Esophagus squamous epithelium (tissue), 5 donors: ENCODE data around the gene BFSP2. TPM values are rescaled to one million over a fixed set of nuclear protein-coding genes. Genes with fewer than 3 reads are reported as not detected.

Source experiments
- DNase-seq: peaks from one replicate; lab custom pipeline; 2025; lab: John Stamatoyannopoulos, UW
- H3K27ac ChIP-seq, 4 donors: fragments of 200-600 bp; sonication (generic); one replicate each; pipeline ENCODE4 v1.5.1; 2016 to 2019; ENCODE audit warnings: mild to moderate bottlenecking in 1 of 4
- H3K27me3 ChIP-seq, 4 donors: fragments of 200-600 bp; sonication (generic); 1 replicate in 3 of 4; 2 replicates in 1 of 4; pipeline versions ENCODE4 v1.5.1 to v1.6.0; 2017 to 2021; ENCODE audit warnings: antibody characterized with exemption in 1 of 4
- H3K36me3 ChIP-seq, 3 donors: fragments of 200-600 bp; sonication (generic); one replicate each; pipeline ENCODE4 v1.5.1; 2016 to 2019
- H3K4me1 ChIP-seq, 3 donors: fragments of 200-600 bp; sonication (generic); one replicate each; pipeline ENCODE4 v1.5.1; 2017 to 2019
- H3K4me3 ChIP-seq, 4 donors: fragments of 200-600 bp; sonication (generic); 1 replicate in 3 of 4; 2 replicates in 1 of 4; pipeline ENCODE4 v1.5.1; 2016 to 2019; ENCODE audit warnings: mild to moderate bottlenecking in 2 of 4, moderate library complexity in 1 of 4
- H3K9me3 ChIP-seq, 3 donors: fragments of 200-600 bp; sonication (generic); one replicate each; pipeline ENCODE4 v1.5.1; 2016 to 2019
- CTCF ChIP-seq, 6 experiments: fragments of 450-650 bp in 4 of 6; fragments of 200-600 bp in 2 of 6; sonication (generic) in 2 of 6; IDR thresholded peaks; one replicate each; pipeline ENCODE4 v1.5.1; 2016 to 2019; ENCODE audit warnings: antibody characterized with exemption in 6 of 6, mild to moderate bottlenecking in 4 of 6, moderate library complexity in 4 of 6
- POLR2A ChIP-seq, 4 donors: fragments of 450-650 bp; IDR thresholded peaks; one replicate each; pipeline ENCODE4 v1.6.1; 2017; ENCODE audit warnings: antibody characterized with exemption in 4 of 4, mild to moderate bottlenecking in 4 of 4, moderate library complexity in 3 of 4
- WGBS, 2 donors: methylation state at CpG; one replicate each; pipeline ENCODE4 v1.1.5; 2018; 5-methylcytosine and 5-hydroxymethylcytosine counted together
- intact Hi-C: fragments of 100-400 bp; cut with DNase I; formaldehyde crosslinking; loops from one replicate; pipeline ENCODE4 v1.15.0; 2022
- total RNA-seq, 4 donors: library from RNA; depleted of rRNA; stranded (reverse); fragments of >200 nt; gene quantifications; one replicate each; pipeline ENCODE4 v1.1.0, GENCODE V29; 2016
- donor health status: DM: yes; HTN: yes; CAD: no.

BFSP2 gene
- total RNA-seq, 4 donors from 2014 or later: not detected

- Histone ChIP-seq H3K4me1 (no peaks in the 10 kb centered on the region), H3K27ac (no peak overlapping the region), H3K36me3 (no peaks in the 10 kb centered on the region), H3K27me3 (no peaks in the 10 kb centered on the region), H3K4me3 (no peak overlapping the region), H3K9me3 (no peaks in the 10 kb centered on the region)
- intact Hi-C loops: no loop called here
- DNase-seq: no peak
- 47 to 68% methylated on average over 4 of the region's 4 CpGs for WGBS, 2 donors
- no peak for TF ChIP-seq CTCF (IDR thresholded peaks at IDR 0.05)
- no peak for TF ChIP-seq POLR2A (IDR thresholded peaks at IDR 0.05)
Measured at GRCh38 chr3:133368371-133369067, 31.3 kb upstream of the BFSP2 start.

DNA sequence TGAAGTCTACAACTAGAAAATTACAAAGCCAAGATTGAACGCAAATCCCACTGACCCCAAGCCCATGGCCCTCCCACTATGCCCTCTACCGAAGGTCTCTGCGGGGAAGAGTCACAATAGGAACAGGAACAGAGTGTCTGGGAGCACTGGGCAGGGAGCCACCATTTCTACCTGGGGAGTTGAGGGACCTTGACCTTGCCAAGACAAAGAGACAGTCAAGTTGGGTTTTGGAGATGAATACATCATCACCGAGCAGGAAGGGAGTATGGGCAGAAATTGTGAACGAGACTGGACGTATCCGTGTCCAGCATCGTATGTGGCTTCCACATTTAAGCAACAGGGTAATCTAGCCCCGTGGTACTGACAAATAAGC, 30.8 kb upstream of the BFSP2 start:
- no peak overlapping the region for H3K4me3 ChIP-seq
- H3K4me1 ChIP-seq: no peaks in the 10 kb centered on the region
- intact Hi-C loops: no loop called here
- H3K9me3 ChIP-seq: no peaks in the 10 kb centered on the region
- no peak for TF ChIP-seq POLR2A (IDR thresholded peaks at IDR 0.05)
- no peak for TF ChIP-seq CTCF (IDR thresholded peaks at IDR 0.05)
- no peak for DNase-seq
- no peaks in the 10 kb centered on the region for H3K36me3 ChIP-seq
- no peaks in the 10 kb centered on the region for H3K27me3 ChIP-seq
- WGBS, 2 donors: 80 to 84% methylated on average over 6 to 9 of the region's 9 CpGs
- H3K27ac ChIP-seq: no peak overlapping the region

DNA sequence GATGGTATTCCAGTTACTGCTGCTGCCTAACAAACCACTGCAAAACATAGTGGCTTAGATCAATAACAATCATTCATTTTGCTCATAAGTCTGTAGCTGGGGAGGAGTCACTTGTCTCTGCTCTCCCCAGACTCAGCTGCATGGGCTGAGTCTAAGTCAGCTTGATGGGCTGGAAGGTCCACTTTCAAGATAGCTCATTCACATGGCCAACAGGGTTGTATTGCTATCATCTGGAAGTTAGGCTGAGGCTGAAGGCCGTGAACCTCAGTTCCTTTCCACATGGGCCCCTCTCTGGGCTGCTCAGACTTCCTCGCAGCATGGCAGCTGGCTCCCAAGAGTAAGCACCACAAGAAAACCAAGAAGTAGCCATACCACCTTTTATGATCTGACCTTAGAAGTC, 28.7 kb upstream of the BFSP2 start:
- 80% methylated on average over 1 of the region's 2 CpGs; no CpG with 5 or more reads in 1 of the 2 donors for WGBS, 2 donors
- no peaks in the 10 kb centered on the region for H3K36me3 ChIP-seq
- DNase-seq: no peak
- no peak overlapping the region for H3K4me3 ChIP-seq
- no peaks in the 10 kb centered on the region for H3K4me1 ChIP-seq
- no peak for TF ChIP-seq POLR2A (IDR thresholded peaks at IDR 0.05)
- TF ChIP-seq CTCF (IDR thresholded peaks at IDR 0.05): no peak
- no peaks in the 10 kb centered on the region for H3K27me3 ChIP-seq
- H3K27ac ChIP-seq: no peak overlapping the region
- H3K9me3 ChIP-seq: no peaks in the 10 kb centered on the region
- intact Hi-C loops: no loop called here

DNA sequence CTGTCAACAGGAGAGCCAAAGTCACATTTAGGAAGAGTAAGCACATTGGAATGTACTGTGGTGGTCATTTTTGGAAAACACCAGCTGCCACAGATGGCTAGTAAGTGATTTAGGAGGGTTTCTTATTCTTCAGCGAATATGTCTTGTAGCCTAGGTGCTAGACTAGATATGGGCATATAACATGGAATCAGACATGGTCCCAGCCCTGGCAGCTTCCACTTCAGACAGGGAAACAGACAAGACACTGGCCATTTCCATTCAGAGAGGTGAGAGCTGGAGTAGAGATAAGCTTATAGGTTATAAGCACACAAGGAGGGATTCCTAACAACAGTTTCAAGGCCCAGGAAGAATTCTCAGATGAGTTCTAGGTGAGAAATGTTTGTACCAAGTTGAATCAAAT, 28.2 kb upstream of the BFSP2 start:
- no peak for DNase-seq
- intact Hi-C loops: no loop called here
- no peak overlapping the region for H3K27ac ChIP-seq
- 94 to 95% methylated on average over 1 of the region's 1 CpG for WGBS, 2 donors
- H3K4me1 ChIP-seq: no peaks in the 10 kb centered on the region
- no peaks in the 10 kb centered on the region for H3K36me3 ChIP-seq
- no peak for TF ChIP-seq CTCF (IDR thresholded peaks at IDR 0.05)
- no peak for TF ChIP-seq POLR2A (IDR thresholded peaks at IDR 0.05)
- H3K27me3 ChIP-seq: no peaks in the 10 kb centered on the region
- H3K4me3 ChIP-seq: no peak overlapping the region
- no peaks in the 10 kb centered on the region for H3K9me3 ChIP-seq

GRCh38 chr3:133374708-133375402, 25.0 kb upstream of the BFSP2 start:
- Histone ChIP-seq H3K9me3 (no peaks in the 10 kb centered on the region), H3K27me3 (no peaks in the 10 kb centered on the region), H3K4me3 (no peak overlapping the region), H3K27ac (no peak overlapping the region), H3K4me1 (no peaks in the 10 kb centered on the region), H3K36me3 (no peaks in the 10 kb centered on the region)
- WGBS, 2 donors: 64 to 75% methylated on average over 4 of the region's 4 CpGs
- TF ChIP-seq CTCF (IDR thresholded peaks at IDR 0.05) (no peak), POLR2A (IDR thresholded peaks at IDR 0.05) (no peak)
- no peak for DNase-seq
- intact Hi-C loops: no loop called here
